ENCODE measurements around the gene SLU7.

The SLU7 gene

DNA sequence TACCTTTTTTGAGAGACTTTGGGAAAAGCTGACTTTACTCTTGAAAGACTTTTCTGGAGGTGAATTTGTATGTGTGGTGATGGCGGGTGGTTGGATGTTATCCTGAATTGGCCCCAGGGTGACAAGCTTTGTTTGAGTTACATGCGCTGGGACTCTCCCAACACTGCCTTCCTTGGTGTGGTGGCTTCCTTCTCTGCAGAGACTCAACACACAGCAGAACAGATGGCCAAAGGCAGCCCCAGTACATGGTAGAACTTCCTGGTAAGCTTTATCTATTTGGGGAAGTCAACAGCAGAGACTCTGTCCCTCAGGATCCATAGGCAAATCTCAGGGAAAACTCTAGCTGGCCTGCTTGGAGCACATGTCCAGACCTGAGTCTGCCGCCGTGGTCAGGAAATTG, 66.6 kb downstream of the SLU7 start:
- TF ChIP-seq, protein P1, sequence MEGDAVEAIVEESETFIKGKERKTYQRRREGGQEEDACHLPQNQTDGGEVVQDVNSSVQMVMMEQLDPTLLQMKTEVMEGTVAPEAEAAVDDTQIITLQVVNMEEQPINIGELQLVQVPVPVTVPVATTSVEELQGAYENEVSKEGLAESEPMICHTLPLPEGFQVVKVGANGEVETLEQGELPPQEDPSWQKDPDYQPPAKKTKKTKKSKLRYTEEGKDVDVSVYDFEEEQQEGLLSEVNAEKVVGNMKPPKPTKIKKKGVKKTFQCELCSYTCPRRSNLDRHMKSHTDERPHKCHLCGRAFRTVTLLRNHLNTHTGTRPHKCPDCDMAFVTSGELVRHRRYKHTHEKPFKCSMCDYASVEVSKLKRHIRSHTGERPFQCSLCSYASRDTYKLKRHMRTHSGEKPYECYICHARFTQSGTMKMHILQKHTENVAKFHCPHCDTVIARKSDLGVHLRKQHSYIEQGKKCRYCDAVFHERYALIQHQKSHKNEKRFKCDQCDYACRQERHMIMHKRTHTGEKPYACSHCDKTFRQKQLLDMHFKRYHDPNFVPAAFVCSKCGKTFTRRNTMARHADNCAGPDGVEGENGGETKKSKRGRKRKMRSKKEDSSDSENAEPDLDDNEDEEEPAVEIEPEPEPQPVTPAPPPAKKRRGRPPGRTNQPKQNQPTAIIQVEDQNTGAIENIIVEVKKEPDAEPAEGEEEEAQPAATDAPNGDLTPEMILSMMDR (IDR thresholded peaks at IDR 0.05; ENCODE audit: insufficient read depth, missing control alignments), result no peak
- FAIRE-seq (no peak), DNase-seq (ENCODE audit: insufficient read length, low spot score) (no peak)

Data from D721Med (cell line).